Trophoblast cell (in vitro differentiated cells and primary cell): ENCODE results near the gene HOATZ.

Experiments used
- DNase-seq, 2 donors: peaks; one replicate each; pipeline ENCODE4 v3.0.0-alpha.2; 2016
- H2AFZ ChIP-seq: 2 replicates; pipeline ENCODE4 v1.6.1; 2013; ENCODE audit warnings: low read length, moderate library complexity, mild to moderate bottlenecking; ENCODE audit not compliant: insufficient read depth, poor library complexity
- H2AK5ac ChIP-seq: 2 replicates; pipeline ENCODE4 v1.6.1; 2013; ENCODE audit warnings: mild to moderate bottlenecking, low read length
- H2BK120ac ChIP-seq: 2 replicates; pipeline ENCODE4 v1.6.1; 2013; ENCODE audit warnings: low read length, mild to moderate bottlenecking, moderate library complexity; ENCODE audit not compliant: insufficient read depth, poor library complexity
- H2BK12ac ChIP-seq: 2 replicates; pipeline ENCODE4 v1.6.1; 2013; ENCODE audit warnings: mild to moderate bottlenecking, low read length, moderate library complexity
- H2BK5ac ChIP-seq: 2 replicates; pipeline ENCODE4 v1.6.1; 2013; ENCODE audit warnings: low read length, low read depth, moderate library complexity, mild to moderate bottlenecking; ENCODE audit not compliant: poor library complexity
- H3K14ac ChIP-seq: 2 replicates; pipeline ENCODE4 v1.6.1; 2013; ENCODE audit warnings: mild to moderate bottlenecking, low read length
- H3K18ac ChIP-seq: 2 replicates; pipeline ENCODE4 v1.6.1; 2013; ENCODE audit warnings: mild to moderate bottlenecking, low read length
- H3K23ac ChIP-seq: 2 replicates; pipeline ENCODE4 v1.6.1; 2013; ENCODE audit warnings: low read length
- H3K27ac ChIP-seq: 2 replicates; pipeline ENCODE4 v1.5.1; 2013; ENCODE audit warnings: low read depth, mild to moderate bottlenecking, inconsistent platforms, low read length, moderate library complexity
- H3K27me3 ChIP-seq: 2 replicates; pipeline ENCODE4 v1.6.1; 2013; ENCODE audit warnings: inconsistent platforms, mild to moderate bottlenecking, low read length, moderate library complexity; ENCODE audit not compliant: insufficient read depth
- H3K36me3 ChIP-seq, 2 experiments: 1 replicate in 1 of 2; 2 replicates in 1 of 2; pipeline ENCODE4 v1.6.1; 2013; ENCODE audit warnings: low read length in 2 of 2, mild to moderate bottlenecking in 2 of 2, moderate library complexity in 1 of 2; ENCODE audit not compliant: insufficient read depth in 2 of 2, control insufficient read depth in 1 of 2
- H3K4ac ChIP-seq: 2 replicates; pipeline ENCODE4 v1.6.1; 2013; ENCODE audit warnings: low read depth, mild to moderate bottlenecking, low read length, moderate library complexity
- H3K4me1 ChIP-seq, 2 experiments: 1 replicate in 1 of 2; 2 replicates in 1 of 2; pipeline ENCODE4 v1.6.1; 2013; ENCODE audit warnings: low read length in 2 of 2, mild to moderate bottlenecking in 2 of 2, moderate library complexity in 1 of 2; ENCODE audit not compliant: insufficient read depth in 2 of 2, control insufficient read depth in 1 of 2
- H3K4me2 ChIP-seq: 2 replicates; pipeline ENCODE4 v1.6.1; 2013; ENCODE audit warnings: inconsistent platforms, mild to moderate bottlenecking, low read length, moderate library complexity
- H3K4me3 ChIP-seq: 2 replicates; pipeline ENCODE4 v1.5.1; 2013; ENCODE audit warnings: mild to moderate bottlenecking, low read depth, low read length, inconsistent platforms
- H3K79me1 ChIP-seq: one replicate; pipeline ENCODE4 v1.6.1; 2013; ENCODE audit warnings: low read length
- H3K79me2 ChIP-seq: 2 replicates; pipeline ENCODE4 v1.6.1; 2013; ENCODE audit warnings: low read length, mild to moderate bottlenecking; ENCODE audit not compliant: control insufficient read depth, insufficient read depth, poor library complexity
- H3K9ac ChIP-seq: 2 replicates; pipeline ENCODE4 v1.6.1; 2013; ENCODE audit warnings: mild to moderate bottlenecking, low read length
- H3K9me3 ChIP-seq: 2 replicates; pipeline ENCODE4 v1.6.1; 2013; ENCODE audit warnings: low read depth, mild to moderate bottlenecking, control low read depth, inconsistent platforms, low read length; ENCODE audit not compliant: insufficient read depth
- H4K12ac ChIP-seq: 2 replicates; pipeline ENCODE4 v1.6.1; 2013; ENCODE audit warnings: low read depth, mild to moderate bottlenecking, low read length, moderate library complexity
- H4K8ac ChIP-seq: 2 replicates; pipeline ENCODE4 v1.6.1; 2013; ENCODE audit warnings: low read depth, mild to moderate bottlenecking, low read length, moderate library complexity
- H4K91ac ChIP-seq: one replicate; pipeline ENCODE4 v1.6.1; 2013; ENCODE audit warnings: low read depth, mild to moderate bottlenecking, low read length, moderate library complexity
- WGBS: extraction: QIAGEN DNeasy Blood & Tissue Kit; methylation state at CpG from one replicate; pipeline ENCODE4 v1.1.7; 2013; ENCODE audit warnings: missing lambda C conversion rate; ENCODE audit not compliant: insufficient read length, insufficient coverage; ENCODE audit errors: extremely low coverage; 5-methylcytosine and 5-hydroxymethylcytosine counted together

The HOATZ gene

GRCh38 chr11:111569476-111569875 lies 54.9 kb downstream of the HOATZ start:
- H3K14ac ChIP-seq: no peak overlapping the region
- H2AFZ ChIP-seq: no peak overlapping the region
- H4K91ac ChIP-seq: no peak overlapping the region
- H3K23ac ChIP-seq: no peak overlapping the region
- H4K8ac ChIP-seq: no peak overlapping the region
- no peak overlapping the region for H3K27ac ChIP-seq
- no peak overlapping the region for H3K4me3 ChIP-seq
- H3K4me1 ChIP-seq: no peaks in the 10 kb centered on the region
- no peak overlapping the region for H3K4me2 ChIP-seq
- no peaks in the 10 kb centered on the region for H3K79me2 ChIP-seq
- no peaks in the 10 kb centered on the region for H3K79me1 ChIP-seq
- H3K9ac ChIP-seq: no peak overlapping the region
- no peaks in the 10 kb centered on the region for H3K9me3 ChIP-seq
- no peaks in the 10 kb centered on the region for H3K27me3 ChIP-seq
- H2BK12ac ChIP-seq: no peak overlapping the region
- no peak overlapping the region for H3K4ac ChIP-seq
- no peak overlapping the region for H2AK5ac ChIP-seq
- no peak overlapping the region for H3K18ac ChIP-seq
- no CpG with 5 or more reads among the region's 4 CpGs for WGBS
- H2BK120ac ChIP-seq: no peak overlapping the region
- no peaks in the 10 kb centered on the region for H3K36me3 ChIP-seq
- no peak overlapping the region for H4K12ac ChIP-seq
- no peak overlapping the region for H2BK5ac ChIP-seq
- no peak for DNase-seq

- Histone ChIP-seq H2BK120ac (no peak overlapping the region), H3K27me3 (no peaks in the 10 kb centered on the region), H3K18ac (no peak overlapping the region), H3K4me3 (no peak overlapping the region), H2BK5ac (no peak overlapping the region), H3K4me2 (no peak overlapping the region), H3K4me1 (no peaks in the 10 kb centered on the region), H2AK5ac (no peak overlapping the region), H4K8ac (no peak overlapping the region), H4K91ac (no peak overlapping the region), H2BK12ac (no peak overlapping the region), H3K9me3 (no peaks in the 10 kb centered on the region), H2AFZ (no peak overlapping the region), H3K36me3 (no peaks in the 10 kb centered on the region), H3K14ac (no peak overlapping the region), H3K79me1 (no peaks in the 10 kb centered on the region), H3K23ac (no peak overlapping the region), H3K79me2 (no peaks in the 10 kb centered on the region), H3K27ac (no peak overlapping the region), H4K12ac (no peak overlapping the region), H3K4ac (no peak overlapping the region), H3K9ac (no peak overlapping the region)
- WGBS: no CpG with 5 or more reads among the region's 6 CpGs
- no peak for DNase-seq
Observed at GRCh38 chr11:111570796-111571195, 56.2 kb downstream of the HOATZ start.

GRCh38 chr11:111571829-111572501 lies 57.4 kb downstream of the HOATZ start:
- Histone ChIP-seq H3K4ac (no peak overlapping the region), H2BK12ac (no peak overlapping the region), H3K18ac (no peak overlapping the region), H2AFZ (no peak overlapping the region), H2AK5ac (no peak overlapping the region), H3K23ac (no peak overlapping the region), H3K27me3 (no peaks in the 10 kb centered on the region), H3K27ac (no peak overlapping the region), H4K8ac (no peak overlapping the region), H4K12ac (no peak overlapping the region), H3K4me1 (no peaks in the 10 kb centered on the region), H3K79me1 (no peaks in the 10 kb centered on the region), H3K4me2 (no peak overlapping the region), H3K14ac (no peak overlapping the region), H3K9me3 (no peaks in the 10 kb centered on the region), H4K91ac (no peak overlapping the region), H3K36me3 (no peaks in the 10 kb centered on the region), H3K79me2 (no peaks in the 10 kb centered on the region), H2BK5ac (no peak overlapping the region), H3K4me3 (no peak overlapping the region), H3K9ac (no peak overlapping the region), H2BK120ac (no peak overlapping the region)
- DNase-seq: peak in 1 of 2 donors; percentile 41
- no CpG with 5 or more reads among the region's 6 CpGs for WGBS

- Histone ChIP-seq H3K4me2 (no peak overlapping the region), H2BK12ac (no peak overlapping the region), H3K23ac (no peak overlapping the region), H3K4me1 (no peaks in the 10 kb centered on the region), H3K14ac (no peak overlapping the region), H3K4me3 (no peak overlapping the region), H3K9me3 (no peaks in the 10 kb centered on the region), H2AFZ (no peak overlapping the region), H2BK5ac (no peak overlapping the region), H4K8ac (no peak overlapping the region), H3K27ac (no peak overlapping the region), H3K79me2 (no peaks in the 10 kb centered on the region), H4K91ac (no peak overlapping the region), H3K18ac (no peak overlapping the region), H2BK120ac (no peak overlapping the region), H3K27me3 (no peaks in the 10 kb centered on the region), H4K12ac (no peak overlapping the region), H3K79me1 (no peaks in the 10 kb centered on the region), H2AK5ac (no peak overlapping the region), H3K9ac (no peak overlapping the region), H3K4ac (no peak overlapping the region), H3K36me3 (no peaks in the 10 kb centered on the region)
- peak in 1 of 2 donors; percentile 22 for DNase-seq
- WGBS: no CpG with 5 or more reads among the region's 3 CpGs
Observed at GRCh38 chr11:111572581-111572980, 58.0 kb downstream of the HOATZ start.
